Tibial artery (tissue), 4 donors: ENCODE data around the gene CAPZB.
A peak's percentile ranks its signal among the peaks of the same experiment; 100 is the strongest.

Experiments
- DNase-seq, 2 donors: peaks; one replicate each; pipeline ENCODE4 v3.0.0-alpha.2; 2019
- H3K27ac ChIP-seq, 2 donors: fragments of 200-600 bp; sonication (generic) in 1 of 2; 1 replicate in 1 of 2; 2 replicates in 1 of 2; pipeline ENCODE4 v1.5.1; 2018 to 2019; ENCODE audit warnings: mild to moderate bottlenecking in 1 of 2
- H3K27me3 ChIP-seq, 2 donors: fragments of 200-600 bp; sonication (generic) in 1 of 2; one replicate each; pipeline versions ENCODE4 v1.5.1 to v1.6.0; 2016 to 2019
- H3K36me3 ChIP-seq, 3 donors: fragments of 200-600 bp; sonication (generic) in 2 of 3; one replicate each; pipeline ENCODE4 v1.5.1; 2016 to 2019; ENCODE audit warnings: mild to moderate bottlenecking in 2 of 3
- H3K4me1 ChIP-seq, 4 donors: fragments of 200-600 bp; sonication (generic) in 2 of 4; 1 replicate in 3 of 4; 2 replicates in 1 of 4; pipeline ENCODE4 v1.5.1; 2016 to 2019
- H3K4me3 ChIP-seq, 2 donors: fragments of 200-600 bp; sonication (generic) in 1 of 2; 1 replicate in 1 of 2; 2 replicates in 1 of 2; pipeline ENCODE4 v1.5.1; 2018 to 2019; ENCODE audit warnings: mild to moderate bottlenecking in 2 of 2
- H3K9me3 ChIP-seq, 3 donors: fragments of 200-600 bp; sonication (generic) in 1 of 3; one replicate each; pipeline ENCODE4 v1.5.1; 2016 to 2019
- intact Hi-C: fragments of 100-400 bp; cut with DNase I; formaldehyde crosslinking; loops from one replicate; pipeline ENCODE4 v1.15.0; 2023; ENCODE audit warnings: low total_unique reads
- TF ChIP-seq, protein P1 (sequence below), 2 experiments: fragments of 200-600 bp in 1 of 2; fragments of 450-650 bp in 1 of 2; IDR thresholded peaks; one replicate each; pipeline ENCODE4 v1.5.1; 2017 to 2019; ENCODE audit warnings: antibody characterized with exemption in 2 of 2, mild to moderate bottlenecking in 1 of 2, moderate library complexity in 1 of 2

The CAPZB gene

DNA sequence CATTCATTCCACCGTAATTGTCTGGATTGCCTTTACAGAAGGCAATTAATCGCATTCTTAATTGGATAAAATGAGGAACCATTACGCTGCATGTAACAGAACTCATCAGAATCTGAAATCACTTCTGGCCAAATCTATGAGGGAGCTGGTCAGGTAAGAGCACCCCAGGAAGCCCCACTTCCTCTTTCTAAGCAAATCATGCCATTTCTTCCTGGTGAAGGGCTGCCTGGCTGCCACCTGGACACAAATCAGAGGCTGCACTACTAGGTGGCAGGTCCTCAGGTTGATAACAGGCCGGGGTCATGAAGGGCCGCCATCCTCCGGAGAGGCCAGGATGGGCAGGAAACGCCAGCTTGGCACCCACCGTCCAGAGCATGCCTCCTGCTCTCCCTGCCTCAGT is 73.7 kb downstream of the CAPZB start:
- H3K27me3 ChIP-seq, result no peaks in the 10 kb centered on the region
- H3K36me3 ChIP-seq, result no peaks in the 10 kb centered on the region
- no peak overlapping the region for H3K4me3 ChIP-seq
- TF ChIP-seq, protein P1, sequence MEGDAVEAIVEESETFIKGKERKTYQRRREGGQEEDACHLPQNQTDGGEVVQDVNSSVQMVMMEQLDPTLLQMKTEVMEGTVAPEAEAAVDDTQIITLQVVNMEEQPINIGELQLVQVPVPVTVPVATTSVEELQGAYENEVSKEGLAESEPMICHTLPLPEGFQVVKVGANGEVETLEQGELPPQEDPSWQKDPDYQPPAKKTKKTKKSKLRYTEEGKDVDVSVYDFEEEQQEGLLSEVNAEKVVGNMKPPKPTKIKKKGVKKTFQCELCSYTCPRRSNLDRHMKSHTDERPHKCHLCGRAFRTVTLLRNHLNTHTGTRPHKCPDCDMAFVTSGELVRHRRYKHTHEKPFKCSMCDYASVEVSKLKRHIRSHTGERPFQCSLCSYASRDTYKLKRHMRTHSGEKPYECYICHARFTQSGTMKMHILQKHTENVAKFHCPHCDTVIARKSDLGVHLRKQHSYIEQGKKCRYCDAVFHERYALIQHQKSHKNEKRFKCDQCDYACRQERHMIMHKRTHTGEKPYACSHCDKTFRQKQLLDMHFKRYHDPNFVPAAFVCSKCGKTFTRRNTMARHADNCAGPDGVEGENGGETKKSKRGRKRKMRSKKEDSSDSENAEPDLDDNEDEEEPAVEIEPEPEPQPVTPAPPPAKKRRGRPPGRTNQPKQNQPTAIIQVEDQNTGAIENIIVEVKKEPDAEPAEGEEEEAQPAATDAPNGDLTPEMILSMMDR (IDR thresholded peaks at IDR 0.05), result no peak
- peak overlapping the region; percentile 80 to 85 for H3K27ac ChIP-seq
- DNase-seq, result no peak
- peaks cover 0 to 93% (median 56%) of the 10 kb centered on the region in 4 donors for H3K4me1 ChIP-seq
- intact Hi-C loops, result no loop called here
- H3K9me3 ChIP-seq, result no peaks in the 10 kb centered on the region

DNA sequence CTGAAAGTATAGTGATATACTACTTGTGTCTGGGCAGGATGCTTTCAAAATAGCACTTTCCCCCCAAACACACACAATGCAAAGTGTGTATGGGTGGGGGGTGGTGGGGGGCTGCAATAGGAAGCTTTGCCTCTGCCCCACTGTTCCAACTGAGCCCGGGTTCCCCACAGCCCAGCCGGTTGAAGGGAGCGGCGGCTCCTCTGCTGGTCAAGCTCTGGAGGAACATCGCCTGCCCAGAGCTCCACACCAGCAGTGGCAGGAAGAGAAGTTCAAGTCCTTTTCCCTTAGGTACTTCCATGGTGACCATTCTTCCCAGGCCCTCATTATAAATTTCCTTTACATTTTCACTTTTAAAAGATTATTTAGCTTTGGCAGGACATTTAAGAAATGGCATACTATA is 74.9 kb downstream of the CAPZB start:
- DNase-seq, result no peak
- intact Hi-C loops, result no loop called here
- H3K27ac ChIP-seq, result peak overlapping the region; percentile 80 to 85
- H3K4me3 ChIP-seq, result no peak overlapping the region
- H3K36me3 ChIP-seq, result no peaks in the 10 kb centered on the region
- no peaks in the 10 kb centered on the region for H3K27me3 ChIP-seq
- TF ChIP-seq, protein P1 (IDR thresholded peaks at IDR 0.05), result no peak
- H3K4me1 ChIP-seq, result peaks cover 0 to 92% (median 56%) of the 10 kb centered on the region in 4 donors
- H3K9me3 ChIP-seq, result no peaks in the 10 kb centered on the region

DNA sequence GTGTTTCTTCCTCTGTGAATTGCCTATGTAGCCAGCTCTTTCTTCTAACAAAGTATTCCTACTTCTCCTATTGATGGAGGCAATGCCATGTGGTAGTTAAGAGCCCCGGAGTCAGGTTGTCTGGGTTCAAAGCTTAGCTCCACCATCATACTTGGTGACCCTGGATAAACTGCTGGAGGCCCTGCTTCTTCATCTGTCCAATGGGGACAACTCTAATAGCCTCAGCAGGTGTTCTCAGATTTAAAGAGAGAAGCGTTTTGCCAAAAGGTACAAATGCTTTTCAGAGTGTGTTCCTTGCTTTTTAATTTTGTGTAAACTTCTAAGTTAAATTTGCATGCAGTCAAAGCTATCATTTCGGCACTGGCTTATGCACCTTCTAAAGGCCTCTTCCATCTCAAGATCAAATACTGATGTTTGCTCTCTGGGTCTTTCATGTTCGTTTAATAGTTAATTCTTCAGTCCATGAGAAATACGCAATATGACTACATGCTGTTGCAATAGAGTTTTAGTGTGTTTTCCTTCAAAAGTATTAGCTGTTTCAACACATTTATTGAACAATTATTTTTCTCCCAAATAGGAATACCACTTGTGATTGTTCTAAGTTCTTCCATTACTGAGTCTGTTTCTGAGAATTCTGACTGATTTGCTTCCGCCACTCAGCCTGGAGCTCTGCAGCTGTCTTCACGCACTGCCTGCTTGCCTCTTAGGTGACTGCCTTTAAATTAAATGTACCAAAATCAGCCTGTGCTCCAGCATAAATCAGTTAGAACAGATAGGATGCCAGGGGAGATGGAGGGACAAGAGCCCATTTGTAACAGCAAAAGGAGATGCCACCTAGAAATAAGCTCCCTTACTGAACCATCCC is 75.6 kb downstream of the CAPZB start:
- Histone ChIP-seq H3K4me3 (no peak overlapping the region), H3K4me1 (peaks cover 0 to 92% (median 53%) of the 10 kb centered on the region in 4 donors), H3K27ac (peak overlapping the region in 1 of 2 donors; percentile 85), H3K27me3 (no peaks in the 10 kb centered on the region), H3K9me3 (no peaks in the 10 kb centered on the region), H3K36me3 (no peaks in the 10 kb centered on the region)
- no peak for DNase-seq
- intact Hi-C loops, result no loop called here
- TF ChIP-seq, protein P1 (IDR thresholded peaks at IDR 0.05), result no peak

DNA sequence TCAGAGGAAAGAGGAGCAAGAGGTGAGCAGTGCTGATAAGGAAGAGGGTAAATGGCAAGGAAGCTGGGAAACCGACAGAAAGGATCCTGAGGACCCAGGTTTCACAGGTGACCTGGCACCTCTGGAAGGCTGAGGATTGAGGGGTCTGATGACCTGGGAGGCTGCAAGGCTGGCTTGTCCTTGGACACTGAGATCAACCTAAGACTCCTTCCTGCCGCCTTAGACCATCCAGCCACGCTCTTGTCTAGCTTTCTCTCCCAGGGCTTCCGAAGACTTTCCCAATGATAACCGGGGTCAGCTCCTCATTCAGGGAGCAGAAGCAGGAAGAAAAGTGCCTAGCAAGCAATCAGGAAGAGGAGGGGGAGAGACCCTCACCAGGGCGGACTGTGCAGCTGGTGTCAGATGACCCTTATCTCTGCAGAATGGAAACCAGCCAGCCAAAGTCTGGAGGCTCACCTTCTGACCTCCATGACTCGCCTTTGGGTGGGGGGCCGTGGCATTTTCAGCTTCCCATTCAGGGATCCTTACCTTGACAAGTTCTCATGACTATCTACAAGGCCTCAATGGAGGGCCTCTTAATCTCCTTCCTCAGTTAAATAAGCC is 77.7 kb downstream of the CAPZB start:
- DNase-seq, result no peak
- H3K4me1 ChIP-seq, result peaks cover 0 to 94% (median 49%) of the 10 kb centered on the region in 4 donors
- TF ChIP-seq, protein P1 (IDR thresholded peaks at IDR 0.05), result no peak
- no peaks in the 10 kb centered on the region for H3K36me3 ChIP-seq
- intact Hi-C loops, result no loop called here
- H3K27ac ChIP-seq, result peak overlapping the region; percentile 40 to 85
- no peaks in the 10 kb centered on the region for H3K27me3 ChIP-seq
- H3K9me3 ChIP-seq, result no peaks in the 10 kb centered on the region
- no peak overlapping the region for H3K4me3 ChIP-seq

DNA sequence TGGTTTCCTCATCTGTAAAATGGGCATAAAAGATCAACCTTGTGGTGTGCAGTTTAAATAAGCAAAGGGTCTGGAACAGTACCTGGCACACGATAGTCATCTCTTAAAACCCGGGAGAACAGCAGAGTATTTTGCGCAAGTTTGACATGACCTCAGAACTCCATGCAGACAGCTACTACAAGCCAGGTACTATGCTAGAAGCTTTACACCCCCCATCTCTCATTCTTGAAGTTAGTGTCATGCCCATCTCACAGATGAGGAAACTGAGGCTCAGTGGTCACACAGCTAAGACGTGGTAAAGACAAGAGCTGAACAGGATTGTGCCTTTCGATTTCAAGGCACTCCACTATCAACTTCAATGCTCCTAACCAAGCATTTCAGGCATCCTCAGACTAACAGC is 78.7 kb downstream of the CAPZB start:
- Histone ChIP-seq H3K27ac (peak overlapping the region; percentile 40 to 85), H3K27me3 (no peaks in the 10 kb centered on the region), H3K4me3 (no peak overlapping the region), H3K36me3 (no peaks in the 10 kb centered on the region), H3K9me3 (no peaks in the 10 kb centered on the region), H3K4me1 (peaks cover 0 to 94% (median 48%) of the 10 kb centered on the region in 4 donors)
- intact Hi-C loops, result no loop called here
- TF ChIP-seq, protein P1 (IDR thresholded peaks at IDR 0.05), result no peak
- DNase-seq, result no peak
